Measurements from ENCODE around the gene LGALS3.
A peak's percentile ranks its signal among the peaks of the same experiment; 100 is the strongest.

LGALS3 gene

DNA sequence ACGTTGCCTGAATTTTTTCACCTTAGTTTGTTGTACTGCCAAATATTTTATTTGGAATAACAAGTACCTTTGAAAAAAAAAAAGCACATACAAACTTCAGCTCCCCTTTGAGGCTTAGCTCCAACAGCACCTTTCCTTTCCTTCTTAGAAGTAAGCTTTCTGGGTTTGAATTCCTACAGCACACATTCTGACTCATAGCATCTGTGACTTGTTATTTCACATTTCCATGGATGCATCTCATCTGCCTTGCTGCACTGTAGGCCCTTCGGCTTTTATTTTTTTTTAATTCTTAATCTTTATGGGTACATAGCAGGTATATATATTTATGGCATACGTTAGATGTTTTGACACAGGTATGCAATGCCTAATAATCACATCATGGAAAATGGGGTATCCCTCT lies 7.2 kb downstream of the LGALS3 start:
- DNase-seq (ENCODE audit: extremely low read depth, insufficient read length) = no peak
- TF ChIP-seq, protein P1, sequence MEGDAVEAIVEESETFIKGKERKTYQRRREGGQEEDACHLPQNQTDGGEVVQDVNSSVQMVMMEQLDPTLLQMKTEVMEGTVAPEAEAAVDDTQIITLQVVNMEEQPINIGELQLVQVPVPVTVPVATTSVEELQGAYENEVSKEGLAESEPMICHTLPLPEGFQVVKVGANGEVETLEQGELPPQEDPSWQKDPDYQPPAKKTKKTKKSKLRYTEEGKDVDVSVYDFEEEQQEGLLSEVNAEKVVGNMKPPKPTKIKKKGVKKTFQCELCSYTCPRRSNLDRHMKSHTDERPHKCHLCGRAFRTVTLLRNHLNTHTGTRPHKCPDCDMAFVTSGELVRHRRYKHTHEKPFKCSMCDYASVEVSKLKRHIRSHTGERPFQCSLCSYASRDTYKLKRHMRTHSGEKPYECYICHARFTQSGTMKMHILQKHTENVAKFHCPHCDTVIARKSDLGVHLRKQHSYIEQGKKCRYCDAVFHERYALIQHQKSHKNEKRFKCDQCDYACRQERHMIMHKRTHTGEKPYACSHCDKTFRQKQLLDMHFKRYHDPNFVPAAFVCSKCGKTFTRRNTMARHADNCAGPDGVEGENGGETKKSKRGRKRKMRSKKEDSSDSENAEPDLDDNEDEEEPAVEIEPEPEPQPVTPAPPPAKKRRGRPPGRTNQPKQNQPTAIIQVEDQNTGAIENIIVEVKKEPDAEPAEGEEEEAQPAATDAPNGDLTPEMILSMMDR (IDR thresholded peaks at IDR 0.05; ENCODE audit: insufficient read depth, low read length, poor library complexity, severe bottlenecking) = no peak
- H3K36me3 ChIP-seq (ENCODE audit: control insufficient read depth, insufficient read depth, low read length) = peaks cover 6% of the 10 kb centered on the region

DNA sequence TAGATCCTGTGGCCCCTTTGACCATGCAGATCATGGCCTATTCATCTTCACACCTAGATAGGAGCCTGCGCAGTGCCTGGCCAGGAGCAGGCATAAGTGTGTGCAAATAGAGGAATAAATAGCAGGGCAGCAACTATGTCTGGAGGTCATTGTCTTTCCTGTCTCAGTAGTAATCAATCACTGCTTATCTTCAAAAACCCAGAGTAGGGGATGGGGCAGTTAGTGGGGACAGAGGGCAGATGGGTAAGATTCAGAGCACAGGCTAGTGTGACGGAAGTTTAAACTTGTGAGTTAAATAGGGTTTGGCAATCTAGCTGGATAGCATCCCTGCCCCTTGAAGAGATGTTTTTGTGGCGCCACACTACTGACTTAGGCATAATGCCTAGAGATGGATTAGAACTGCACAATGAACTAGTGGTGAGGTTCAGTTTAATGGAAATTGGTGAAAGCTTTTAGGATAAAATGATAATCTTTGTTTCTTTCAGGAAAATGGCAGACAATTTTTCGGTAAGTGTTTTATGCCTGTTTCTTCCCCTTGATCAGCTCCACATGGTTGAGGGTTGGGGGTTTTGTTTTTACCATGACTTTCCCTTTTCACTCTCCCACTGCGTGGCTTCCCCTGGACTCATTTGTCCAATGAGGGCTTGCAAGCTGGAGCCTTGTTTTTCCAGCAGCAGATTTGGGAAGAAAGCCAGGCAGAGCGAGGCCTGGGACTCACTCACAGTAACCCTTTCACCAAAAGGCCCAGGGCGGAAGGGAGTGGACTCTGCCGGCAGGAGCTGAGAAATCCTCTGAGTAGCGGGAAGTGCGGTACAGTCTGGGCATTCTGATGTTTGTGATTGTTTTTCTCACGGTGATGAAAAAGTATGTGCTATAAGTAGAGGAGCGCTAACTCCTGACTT lies 8.1 kb downstream of the LGALS3 start:
- H3K36me3 ChIP-seq (ENCODE audit: control insufficient read depth, insufficient read depth, low read length) = peaks cover 6% of the 10 kb centered on the region
- H3K27me3 ChIP-seq (replicated peaks; ENCODE audit: control insufficient read depth, insufficient read depth, low read length) = no peaks in the 10 kb centered on the region
- no peak for DNase-seq (ENCODE audit: extremely low read depth, insufficient read length)
- no peak overlapping the region for H3K4me3 ChIP-seq (replicated peaks; ENCODE audit: low read depth, low read length)
- TF ChIP-seq, protein P1 (IDR thresholded peaks at IDR 0.05; ENCODE audit: insufficient read depth, low read length, poor library complexity, severe bottlenecking) = no peak

More for the DNA sequence above, 7.2 kb downstream of the LGALS3 start:
- no peak overlapping the region for H3K4me3 ChIP-seq (replicated peaks; ENCODE audit: low read depth, low read length)
- no peaks in the 10 kb centered on the region for H3K27me3 ChIP-seq (replicated peaks; ENCODE audit: control insufficient read depth, insufficient read depth, low read length)

DNA sequence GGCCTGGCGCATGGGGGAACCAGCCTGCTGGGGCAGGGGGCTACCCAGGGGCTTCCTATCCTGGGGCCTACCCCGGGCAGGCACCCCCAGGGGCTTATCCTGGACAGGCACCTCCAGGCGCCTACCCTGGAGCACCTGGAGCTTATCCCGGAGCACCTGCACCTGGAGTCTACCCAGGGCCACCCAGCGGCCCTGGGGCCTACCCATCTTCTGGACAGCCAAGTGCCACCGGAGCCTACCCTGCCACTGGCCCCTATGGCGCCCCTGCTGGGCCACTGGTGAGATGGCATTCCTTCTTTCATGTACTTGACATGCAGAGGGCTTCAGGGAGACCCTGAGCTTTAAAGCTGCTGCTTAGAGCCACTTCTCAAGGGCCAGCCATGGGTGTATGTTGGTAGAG lies 9.0 kb downstream of the LGALS3 start:
- Histone ChIP-seq H3K36me3 (ENCODE audit: control insufficient read depth, insufficient read depth, low read length) (peaks cover 6% of the 10 kb centered on the region), H3K4me3 (replicated peaks; ENCODE audit: low read depth, low read length) (no peak overlapping the region), H3K27me3 (replicated peaks; ENCODE audit: control insufficient read depth, insufficient read depth, low read length) (no peaks in the 10 kb centered on the region)
- no peak for DNase-seq (ENCODE audit: extremely low read depth, insufficient read length)
- TF ChIP-seq, protein P1 (IDR thresholded peaks at IDR 0.05; ENCODE audit: insufficient read depth, low read length, poor library complexity, severe bottlenecking) = peak; percentile 20

GRCh38 chr14:55139141-55139540 lies 10.1 kb downstream of the LGALS3 start:
- H3K4me3 ChIP-seq (replicated peaks; ENCODE audit: low read depth, low read length) = no peak overlapping the region
- DNase-seq (ENCODE audit: extremely low read depth, insufficient read length) = no peak
- no peaks in the 10 kb centered on the region for H3K27me3 ChIP-seq (replicated peaks; ENCODE audit: control insufficient read depth, insufficient read depth, low read length)
- peaks cover 6% of the 10 kb centered on the region for H3K36me3 ChIP-seq (ENCODE audit: control insufficient read depth, insufficient read depth, low read length)
- TF ChIP-seq, protein P1 (IDR thresholded peaks at IDR 0.05; ENCODE audit: insufficient read depth, low read length, poor library complexity, severe bottlenecking) = no peak

GRCh38 chr14:55139696-55140509 lies 10.9 kb downstream of the LGALS3 start:
- TF ChIP-seq, protein P1 (IDR thresholded peaks at IDR 0.05; ENCODE audit: insufficient read depth, low read length, poor library complexity, severe bottlenecking) = no peak
- no peak overlapping the region for H3K4me3 ChIP-seq (replicated peaks; ENCODE audit: low read depth, low read length)
- no peak for DNase-seq (ENCODE audit: extremely low read depth, insufficient read length)
- peaks cover 5% of the 10 kb centered on the region for H3K36me3 ChIP-seq (ENCODE audit: control insufficient read depth, insufficient read depth, low read length)
- H3K27me3 ChIP-seq (replicated peaks; ENCODE audit: control insufficient read depth, insufficient read depth, low read length) = no peaks in the 10 kb centered on the region
